ENCODE data around the gene DNAH2.

DNAH2 gene

GRCh38 chr17:7716901-7717755, at the start of gene DNAH2:
Gene DNAH2 (plus strand): TSS chr17:7717744. CDS start chr17:7719735, 1,991 bp downstream.
- DNase-seq, result peak; percentile 73 to 86 (median 79)

- DNase-seq, result no peak
Observed at GRCh38 chr17:7668482-7668881, 49.1 kb upstream of the DNAH2 start.

GRCh38 chr17:7673239-7673638, 44.3 kb upstream of the DNAH2 start:
- DNase-seq, result peak; percentile 48 to 64 (median 59)

GRCh38 chr17:7674934-7675333, 42.6 kb upstream of the DNAH2 start:
- no peak for DNase-seq

GRCh38 chr17:7676533-7676932, 41.0 kb upstream of the DNAH2 start:
- no peak for DNase-seq

GRCh38 chr17:7677388-7678067, 40.0 kb upstream of the DNAH2 start:
- no peak for DNase-seq

- no peak for DNase-seq
Observed at GRCh38 chr17:7684851-7685532, 32.6 kb upstream of the DNAH2 start.

- peak; percentile 96 to 97 (median 96) for DNase-seq
Observed at GRCh38 chr17:7685533-7686221, 31.9 kb upstream of the DNAH2 start.

GRCh38 chr17:7686222-7687071, 31.1 kb upstream of the DNAH2 start:
- DNase-seq, result peak; percentile 85 to 87 (median 85)

- peak; percentile 92 to 95 (median 92) for DNase-seq
Observed at GRCh38 chr17:7687072-7687907, 30.3 kb upstream of the DNAH2 start, which contains the start of gene TP53. Gene TP53 (minus strand): TSS chr17:7687490. CDS start chr17:7676594, 10,896 bp downstream.

GRCh38 chr17:7687908-7688807, 29.4 kb upstream of the DNAH2 start, which contains the start of gene WRAP53:
Gene WRAP53 (plus strand): TSS chr17:7688477. CDS start chr17:7688649, 172 bp downstream.
- DNase-seq, result peak; percentile 97 to 99 (median 98)

- no peak for DNase-seq
Observed at GRCh38 chr17:7688808-7689316, 28.7 kb upstream of the DNAH2 start.

- no peak for DNase-seq
Observed at GRCh38 chr17:7695586-7695985, 22.0 kb upstream of the DNAH2 start.

- no peak for DNase-seq
Observed at GRCh38 chr17:7697828-7698588, 19.5 kb upstream of the DNAH2 start.

GRCh38 chr17:7700510-7700909, 17.0 kb upstream of the DNAH2 start:
- no peak for DNase-seq

- no peak for DNase-seq
Observed at GRCh38 chr17:7701681-7702080, 15.9 kb upstream of the DNAH2 start.

- no peak for DNase-seq
Observed at GRCh38 chr17:7702776-7703175, 14.8 kb upstream of the DNAH2 start.

All from suppressor macrophage treated with lipopolysaccharide for 1 hour (primary cell).